GM19239 (cell line): ENCODE results near the gene POLR2B.
"Not testable (repeated sequence)": the region's sequence is repeated elsewhere in the genome, so short reads cannot be mapped to it uniquely, and the experiment has no call there.

Source experiments
- DNase-seq: peaks from one replicate; pipeline ENCODE4 v3.0.0; 2011; ENCODE audit warnings: low spot score; ENCODE audit not compliant: insufficient read length
- FAIRE-seq: peaks from 2 replicates; lab custom pipeline; 2011; peaks lifted over from hg19 to GRCh38; lab: Jason Lieb, UNC

POLR2B gene

DNA sequence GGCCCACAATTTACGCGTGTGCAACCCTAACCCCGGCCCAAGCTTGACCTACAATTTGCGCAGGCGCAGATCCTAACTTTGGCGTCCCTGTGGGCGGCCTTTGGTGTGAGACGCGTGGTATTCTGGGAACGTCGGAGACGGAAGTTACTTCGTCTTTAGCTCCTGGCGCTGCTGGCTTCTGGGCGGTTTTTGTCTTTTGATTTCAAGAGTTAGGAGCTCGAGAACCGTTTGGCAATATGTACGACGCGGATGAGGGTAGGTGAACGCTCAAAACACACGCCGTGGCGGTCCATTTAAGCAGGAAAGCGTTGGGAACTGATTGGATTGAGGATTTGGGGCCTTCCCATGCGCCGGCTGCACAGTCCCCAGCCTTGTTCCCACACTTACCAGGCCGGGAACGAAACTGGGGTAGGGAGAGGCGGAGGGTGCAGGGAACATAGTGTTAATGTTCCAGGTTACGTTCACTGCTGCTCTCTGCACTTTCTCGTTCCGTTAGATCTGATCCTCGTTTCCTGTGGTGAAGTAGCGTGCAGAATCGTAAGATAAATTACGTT, at the start of gene POLR2B:
Gene POLR2B (plus strand): TSS at position 147 of the 554 bp plus-strand sequence. CDS start 90 bp downstream, at position 237.
- FAIRE-seq (peak; percentile 99), DNase-seq (peak; percentile 56)

- DNase-seq (no peak), FAIRE-seq (no peak)
Measured at GRCh38 chr4:56930638-56931037, 48.1 kb upstream of the POLR2B start.

GRCh38 chr4:56931924-56932323, 46.8 kb upstream of the POLR2B start:
- DNase-seq: no peak
- peak; percentile 78 for FAIRE-seq

GRCh38 chr4:56937262-56937661, 41.4 kb upstream of the POLR2B start:
- FAIRE-seq (no peak), DNase-seq (no peak)

- DNase-seq, FAIRE-seq: not testable (repeated sequence)
Measured at GRCh38 chr4:56939826-56940225, 38.9 kb upstream of the POLR2B start.

GRCh38 chr4:56940403-56940802, 38.3 kb upstream of the POLR2B start:
- FAIRE-seq (no peak), DNase-seq (no peak)

- DNase-seq (no peak), FAIRE-seq (no peak)
Measured at GRCh38 chr4:56940971-56941370, 37.7 kb upstream of the POLR2B start.

- DNase-seq: no peak
- FAIRE-seq: no peak
Measured at GRCh38 chr4:56941403-56941802, 37.3 kb upstream of the POLR2B start.

DNA sequence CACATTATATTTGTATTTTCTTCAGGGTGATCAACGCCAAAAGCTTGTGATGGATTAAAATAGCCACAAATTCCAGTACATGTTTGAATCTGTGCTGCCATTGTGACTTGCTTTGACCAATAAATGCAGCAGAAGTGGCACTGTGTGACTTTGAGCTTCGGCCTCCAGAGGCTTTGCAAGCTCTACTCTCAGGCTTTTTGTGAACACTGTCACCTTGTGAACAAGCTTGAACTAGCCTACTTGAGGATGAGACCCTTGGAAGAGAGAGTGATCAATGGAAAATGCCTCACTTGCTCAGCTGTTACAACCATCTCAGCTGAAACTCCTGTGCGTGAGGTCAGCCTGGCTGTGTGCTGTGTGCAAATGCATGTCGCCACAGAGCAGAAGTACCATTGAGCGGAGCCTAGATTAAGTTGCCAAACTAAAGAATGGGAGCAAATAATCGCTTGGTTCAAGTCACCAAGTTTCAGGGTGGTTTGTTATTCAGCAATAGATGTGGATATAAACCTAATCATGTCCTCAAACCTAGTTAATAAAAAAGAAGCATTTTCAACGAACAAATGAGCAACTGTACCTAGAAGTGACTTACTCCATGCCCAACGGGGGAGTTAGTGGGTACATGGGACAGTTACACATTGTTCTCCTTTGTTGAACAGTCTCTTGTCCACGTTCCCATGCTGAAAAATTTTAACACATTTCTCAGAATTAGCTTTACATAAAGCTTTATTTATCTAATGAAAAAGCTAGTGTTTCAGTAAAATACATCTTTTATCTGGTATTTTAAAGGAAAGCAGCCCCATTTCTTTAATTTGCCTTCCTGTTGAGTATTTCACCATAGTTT, 24.8 kb upstream of the POLR2B start:
- FAIRE-seq (no peak), DNase-seq (no peak)

DNA sequence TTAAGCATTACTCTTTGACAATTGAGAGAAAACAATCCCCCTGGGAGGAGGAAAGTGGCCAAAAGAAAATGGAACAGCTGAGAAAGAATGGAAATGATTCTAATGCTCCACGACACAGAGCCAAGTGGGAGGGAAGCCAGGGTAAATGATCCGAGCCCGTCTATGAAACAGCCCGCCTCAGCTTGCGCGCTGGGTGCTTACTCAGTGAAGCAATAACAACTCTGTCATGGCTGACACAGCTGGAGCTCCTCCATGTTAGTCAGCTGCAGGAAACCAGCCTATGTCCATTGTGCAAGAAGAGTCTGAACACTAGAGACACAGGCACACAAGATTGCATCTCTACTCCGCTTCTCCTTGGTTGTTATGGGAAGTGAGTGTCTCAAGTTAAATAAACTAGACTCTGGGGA, 20.6 kb upstream of the POLR2B start:
- no peak for FAIRE-seq
- DNase-seq: no peak

DNA sequence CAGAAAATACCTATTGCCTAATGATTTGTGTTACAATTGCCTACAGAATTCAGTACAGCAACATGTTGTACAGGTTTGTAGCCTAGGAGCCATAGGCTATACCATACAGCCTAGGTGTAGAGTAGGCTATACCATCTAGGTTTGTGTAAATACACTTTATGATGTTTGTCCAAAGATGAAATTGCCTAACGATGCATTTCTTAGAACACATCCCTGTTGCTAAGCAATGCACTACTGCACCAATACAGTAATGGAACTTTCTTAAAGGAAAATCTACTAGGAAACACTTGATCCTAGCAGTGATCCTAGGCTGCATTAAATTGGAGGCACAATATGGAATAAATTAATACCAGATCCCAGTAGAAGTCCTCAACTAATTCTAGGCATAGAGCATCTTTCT, 19.6 kb upstream of the POLR2B start:
- DNase-seq (no peak), FAIRE-seq (no peak)

DNA sequence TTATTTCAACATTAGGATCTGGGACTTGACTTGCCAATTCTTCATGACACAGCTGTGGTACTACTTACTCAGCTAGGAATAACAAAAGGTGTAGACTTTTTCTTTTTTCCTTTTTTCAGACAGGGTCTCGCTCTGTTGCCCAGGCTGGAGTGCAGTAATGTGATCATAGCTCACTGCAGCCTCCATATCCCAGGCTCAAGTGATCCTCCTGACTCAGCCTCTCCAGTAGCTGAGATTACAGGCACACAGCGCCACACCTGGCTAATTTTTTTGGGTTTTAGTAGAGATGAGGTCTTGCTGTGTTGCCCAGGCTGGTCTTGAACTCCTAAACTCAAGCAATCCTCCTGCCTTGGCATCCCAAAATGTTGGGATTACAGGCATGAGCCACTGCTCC, 17.6 kb upstream of the POLR2B start:
- no peak for FAIRE-seq
- no peak for DNase-seq

GRCh38 chr4:56971383-56971782, 7.3 kb upstream of the POLR2B start:
- no peak for FAIRE-seq
- no peak for DNase-seq

GRCh38 chr4:56972389-56972788, 6.3 kb upstream of the POLR2B start:
- DNase-seq (no peak), FAIRE-seq (no peak)

GRCh38 chr4:56972809-56973208, 5.9 kb upstream of the POLR2B start:
- FAIRE-seq (no peak), DNase-seq (no peak)

GRCh38 chr4:56973336-56973735, 5.4 kb upstream of the POLR2B start:
- FAIRE-seq (no peak), DNase-seq (no peak)

DNA sequence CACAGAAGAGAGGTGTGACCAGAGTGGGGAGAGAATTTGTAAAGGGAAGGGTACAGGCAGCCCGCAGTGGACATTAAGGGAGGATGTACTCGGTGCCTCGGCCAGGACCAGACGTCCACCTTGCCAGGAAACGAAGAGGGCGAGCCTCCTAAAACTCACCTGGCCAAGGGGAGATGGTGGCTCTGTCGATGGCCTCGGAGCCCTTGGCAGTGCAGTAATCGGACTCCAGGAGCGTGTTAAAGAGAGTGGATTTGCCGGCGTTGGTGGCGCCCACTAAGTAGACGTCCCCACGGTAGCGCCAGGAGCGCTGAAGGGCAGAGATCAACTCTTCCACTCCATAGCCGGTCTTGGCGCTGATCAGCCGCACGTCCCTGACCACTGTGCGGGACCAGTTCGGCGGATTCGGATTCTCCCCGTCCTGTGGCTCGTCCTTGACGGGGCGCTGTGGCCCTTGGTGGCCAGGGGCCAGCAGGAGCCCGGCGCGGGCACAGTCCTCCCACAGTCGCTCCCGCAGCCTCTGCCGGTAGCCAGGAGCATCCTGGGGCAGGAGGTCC, 2.3 kb upstream of the POLR2B start:
- FAIRE-seq: no peak
- no peak for DNase-seq

- DNase-seq: peak; percentile 24
Measured at GRCh38 chr4:56976837-56977320, 1.8 kb upstream of the POLR2B start.

DNA sequence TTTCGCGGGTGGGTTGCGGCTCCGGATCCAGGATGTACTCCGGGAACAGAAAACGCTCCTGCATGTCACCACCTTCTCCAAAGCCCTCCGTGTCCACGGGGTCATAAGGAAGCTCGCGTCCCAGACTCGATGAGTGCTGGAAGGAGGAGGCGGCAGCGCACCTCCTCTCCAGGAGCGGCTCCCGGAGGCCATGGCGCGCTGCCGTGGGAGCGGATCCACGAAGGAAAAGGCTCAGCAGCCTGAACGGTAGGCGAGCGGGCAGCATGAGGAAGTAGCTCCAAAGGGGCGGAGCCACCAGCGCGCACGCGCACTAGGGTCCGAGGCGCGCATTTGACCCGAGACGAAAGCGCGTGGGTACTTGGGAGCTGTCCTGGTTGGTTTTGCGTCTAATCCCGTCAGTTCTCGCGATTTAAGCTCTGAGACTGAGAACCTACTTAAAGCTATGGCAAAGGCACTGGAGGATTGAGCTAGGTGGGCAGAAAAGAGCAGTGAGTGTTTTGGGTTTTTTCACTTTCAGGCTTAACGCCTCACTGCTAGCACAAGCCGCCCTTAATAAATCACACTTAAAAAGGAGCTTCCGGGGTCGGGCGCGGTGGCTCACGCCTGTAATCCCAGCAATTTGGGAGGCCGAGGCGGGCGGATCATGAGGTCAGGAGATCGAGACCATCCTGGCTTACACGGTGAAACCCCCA, 1.2 kb upstream of the POLR2B start, which contains the start of gene NOA1:
Gene NOA1 (minus strand): TSS at position 286 of the 692 bp plus-strand sequence. CDS start 21 bp downstream, at position 265.
- peak; percentile 93 for FAIRE-seq
- DNase-seq: peak; percentile 80

More at GRCh38 chr4:56976837-56977320, 1.8 kb upstream of the POLR2B start:
- FAIRE-seq: no peak

GRCh38 chr4:56979421-56980072, 851 bp downstream of the POLR2B start:
- FAIRE-seq (no peak), DNase-seq (no peak)
